Coronary artery (tissue), 2 donors: ENCODE results near the gene ZPBP2.
"Not testable (repeated sequence)": the region's sequence is repeated elsewhere in the genome, so short reads cannot be mapped to it uniquely, and the experiment has no call there.

Experiments used
- DNase-seq: peaks from one replicate; pipeline ENCODE4 v3.0.0-alpha.2; 2017; ENCODE audit warnings: low spot score
- H3K27ac ChIP-seq, 2 donors: fragments of 200-600 bp; sonication (generic); one replicate each; pipeline ENCODE4 v1.5.1; 2016 to 2019
- H3K4me3 ChIP-seq: fragments of 200-600 bp; sonication (generic); 2 replicates; pipeline ENCODE4 v1.5.1; 2016; ENCODE audit warnings: mild to moderate bottlenecking, moderate library complexity
- CTCF ChIP-seq: fragments of 200-600 bp; sonication (generic); IDR thresholded peaks from one replicate; pipeline ENCODE4 v1.5.1; 2019; ENCODE audit warnings: antibody characterized with exemption

The ZPBP2 gene

GRCh38 chr17:39838784-39839183 is 29.2 kb upstream of the ZPBP2 start:
- Histone ChIP-seq H3K4me3 (no peak overlapping the region), H3K27ac (no peak overlapping the region)
- no peak for TF ChIP-seq CTCF
- DNase-seq: no peak

- TF ChIP-seq CTCF: no peak
- no peak for DNase-seq
- no peak overlapping the region for H3K4me3 ChIP-seq
- H3K27ac ChIP-seq: no peak overlapping the region
Measured at GRCh38 chr17:39841134-39841683, 26.8 kb upstream of the ZPBP2 start.

GRCh38 chr17:39845052-39845846 is 22.8 kb upstream of the ZPBP2 start:
- no peak overlapping the region for H3K4me3 ChIP-seq
- TF ChIP-seq CTCF: no peak
- DNase-seq: no peak
- H3K27ac ChIP-seq: no peak overlapping the region

GRCh38 chr17:39846205-39846604 is 21.8 kb upstream of the ZPBP2 start:
- H3K27ac ChIP-seq: no peak overlapping the region
- no peak for TF ChIP-seq CTCF
- no peak for DNase-seq
- no peak overlapping the region for H3K4me3 ChIP-seq

- Histone ChIP-seq H3K4me3 (no peak overlapping the region), H3K27ac (no peak overlapping the region)
- TF ChIP-seq CTCF: no peak
- no peak for DNase-seq
Measured at GRCh38 chr17:39848600-39848999, 19.4 kb upstream of the ZPBP2 start.

- not testable (repeated sequence) for DNase-seq, H3K27ac ChIP-seq, H3K4me3 ChIP-seq
Measured at GRCh38 chr17:39850186-39850585, 17.8 kb upstream of the ZPBP2 start.

GRCh38 chr17:39852239-39852638 is 15.8 kb upstream of the ZPBP2 start:
- H3K27ac ChIP-seq: no peak overlapping the region
- H3K4me3 ChIP-seq: no peak overlapping the region
- DNase-seq: no peak
- no peak for TF ChIP-seq CTCF
